Superior temporal gyrus (tissue), 1 donor: Measurements from ENCODE around the gene GCAT.

Experiments used
- DNase-seq: peaks from one replicate; pipeline ENCODE4 v3.0.0-alpha.2; 2016; ENCODE audit errors: extremely low spot score

The GCAT gene

DNA sequence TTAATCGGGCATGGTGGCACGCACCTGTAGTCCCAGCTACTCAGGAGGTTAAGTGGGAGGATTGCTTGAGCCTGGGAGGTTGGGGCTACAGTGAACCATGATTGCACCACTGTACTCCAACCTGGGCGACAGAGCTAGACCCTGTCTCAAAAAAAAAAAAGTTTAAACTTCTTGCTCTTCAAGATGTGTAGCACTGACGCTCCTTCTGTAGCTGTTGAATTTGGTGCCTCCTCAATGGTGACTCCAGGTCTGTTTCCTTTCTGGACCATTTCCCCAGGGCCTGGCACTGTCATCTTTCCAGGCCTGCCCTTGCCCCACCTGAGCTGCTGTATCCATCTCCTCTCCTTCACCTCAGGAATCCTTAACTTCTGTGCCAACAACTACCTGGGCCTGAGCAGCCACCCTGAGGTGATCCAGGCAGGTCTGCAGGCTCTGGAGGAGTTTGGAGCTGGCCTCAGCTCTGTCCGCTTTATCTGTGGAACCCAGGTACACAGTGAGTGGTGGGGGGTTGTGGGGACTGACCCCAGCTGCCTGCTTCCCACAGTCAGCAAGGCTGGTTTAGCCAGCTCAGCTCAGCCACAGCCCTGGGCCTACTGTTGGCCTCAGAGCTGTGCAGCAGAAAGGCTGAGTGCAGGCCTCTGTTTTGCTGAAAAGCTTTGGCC, 2.1 kb downstream of the GCAT start:
- DNase-seq = no peak

DNA sequence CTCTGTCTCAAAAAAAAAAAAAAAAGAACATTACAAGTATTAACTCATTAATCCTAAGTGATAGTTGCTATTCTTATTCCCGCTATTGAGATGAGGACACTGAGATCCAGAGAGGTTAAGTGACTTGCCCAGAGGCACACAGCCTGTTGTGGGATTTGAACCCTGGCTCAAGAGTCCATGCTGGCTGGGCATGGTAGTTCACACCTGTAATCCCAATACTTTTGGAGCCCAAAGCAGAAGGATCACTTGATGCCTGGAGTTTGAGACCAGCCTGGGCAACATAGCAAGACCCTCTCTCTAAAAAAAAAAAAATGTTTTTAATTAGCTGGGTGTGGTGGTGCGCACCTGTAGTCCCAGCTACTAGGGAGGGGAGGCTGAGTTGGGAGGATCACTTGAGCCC, 4.1 kb downstream of the GCAT start:
- no peak for DNase-seq

DNA sequence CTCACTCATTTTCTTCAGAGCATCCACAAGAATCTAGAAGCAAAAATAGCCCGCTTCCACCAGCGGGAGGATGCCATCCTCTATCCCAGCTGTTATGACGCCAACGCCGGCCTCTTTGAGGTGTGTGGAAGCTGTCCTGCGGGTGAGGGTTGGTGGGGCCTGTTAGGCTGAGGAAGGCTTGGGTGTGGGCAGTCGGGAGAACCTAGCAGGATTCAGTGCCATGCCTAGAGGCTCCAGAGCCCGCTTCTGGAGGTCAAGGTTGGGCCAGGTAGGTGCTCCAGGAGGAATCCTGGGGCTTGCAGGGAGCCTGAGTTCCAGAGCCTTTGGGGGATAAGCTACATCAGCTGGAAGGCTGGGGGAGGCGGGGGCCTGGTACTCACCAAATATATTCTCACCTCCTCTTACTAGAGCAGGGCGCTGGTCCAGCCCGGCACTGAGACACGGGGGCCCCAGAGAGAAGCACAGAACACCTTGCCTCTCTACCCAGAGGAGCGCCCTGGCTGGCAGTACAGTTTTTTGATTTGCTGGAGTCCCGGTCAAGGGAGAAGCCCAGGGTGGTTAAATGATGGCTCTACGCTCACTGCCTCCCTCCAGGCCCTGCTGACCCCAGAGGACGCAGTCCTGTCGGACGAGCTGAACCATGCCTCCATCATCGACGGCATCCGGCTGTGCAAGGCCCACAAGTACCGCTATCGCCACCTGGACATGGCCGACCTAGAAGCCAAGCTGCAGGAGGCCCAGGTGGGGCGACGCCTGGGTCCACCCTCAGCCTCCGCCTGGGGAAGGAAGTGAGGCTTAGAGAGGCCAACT, 5.3 kb downstream of the GCAT start:
- no peak for DNase-seq

GRCh38 chr22:37815593-37815992, 7.9 kb downstream of the GCAT start:
- no peak for DNase-seq

- DNase-seq = no peak
Measured at GRCh38 chr22:37816543-37817180, 8.9 kb downstream of the GCAT start.

GRCh38 chr22:37817705-37818408, 10.1 kb downstream of the GCAT start:
- DNase-seq = peak; percentile 90

DNA sequence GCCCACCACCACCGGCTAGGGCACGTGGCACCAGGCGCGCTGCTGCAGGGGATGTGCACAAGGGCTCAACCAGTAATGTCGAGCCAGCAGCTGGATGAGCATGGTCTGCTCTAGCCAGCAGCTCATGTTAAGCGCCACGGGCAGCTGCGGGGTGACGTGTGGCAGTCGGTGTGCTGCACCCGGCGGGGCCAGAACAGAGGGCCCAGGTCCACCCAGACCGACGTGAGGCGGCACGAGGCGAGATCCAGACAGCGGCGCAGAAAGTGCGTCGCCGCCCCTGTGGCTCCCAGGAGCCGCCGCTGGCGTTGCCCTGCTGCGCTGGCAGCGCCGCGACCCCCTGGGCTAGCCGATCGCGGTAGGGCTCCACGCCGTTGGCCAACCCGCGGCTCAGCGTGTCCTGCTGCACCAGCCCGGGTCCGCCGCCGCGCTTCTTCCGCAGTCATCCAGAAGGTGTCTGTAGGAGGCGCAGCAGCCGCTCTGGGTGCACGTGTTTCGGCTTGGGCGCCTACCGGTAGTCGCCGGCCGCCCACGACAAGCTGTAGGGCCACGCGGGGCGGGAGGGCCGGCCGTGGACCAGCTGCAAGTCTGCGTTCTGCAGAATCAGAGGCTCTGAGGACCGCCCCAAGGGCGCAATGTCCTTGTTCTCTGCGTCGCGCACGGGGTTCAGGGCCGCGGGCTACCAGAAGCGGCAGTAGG, 10.8 kb downstream of the GCAT start:
- no peak for DNase-seq

DNA sequence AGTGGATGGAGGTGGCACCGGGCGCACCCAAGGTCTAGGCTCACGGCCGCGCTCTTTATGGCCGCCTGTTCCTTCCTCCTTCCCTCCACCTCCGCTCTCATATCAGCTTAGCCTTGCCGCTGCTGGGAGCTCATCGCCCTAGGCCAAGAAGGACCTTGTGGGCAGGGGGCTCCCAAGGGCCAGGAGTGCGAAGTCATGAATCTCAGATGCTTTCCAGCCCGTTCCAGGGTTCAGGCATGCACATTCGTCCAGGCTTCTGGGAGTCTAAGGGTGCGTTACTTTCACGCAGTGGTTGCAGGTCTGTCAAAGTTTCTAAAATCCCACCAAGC, 11.3 kb downstream of the GCAT start:
- DNase-seq = no peak

- DNase-seq = no peak
Measured at GRCh38 chr22:37820350-37820749, 12.6 kb downstream of the GCAT start.

GRCh38 chr22:37822079-37822833, 14.5 kb downstream of the GCAT start:
- no peak for DNase-seq

- no peak for DNase-seq
Measured at GRCh38 chr22:37823134-37823985, 15.6 kb downstream of the GCAT start, which contains the start of gene GALR3. Gene GALR3 (plus strand): TSS chr22:37823382. CDS start chr22:37823407, 25 bp downstream.

- no peak for DNase-seq
Measured at GRCh38 chr22:37824674-37825641, 17.2 kb downstream of the GCAT start.

GRCh38 chr22:37827056-37827455, 19.3 kb downstream of the GCAT start:
- DNase-seq = peak; percentile 49

GRCh38 chr22:37830093-37830842, 22.5 kb downstream of the GCAT start:
- DNase-seq = no peak

DNA sequence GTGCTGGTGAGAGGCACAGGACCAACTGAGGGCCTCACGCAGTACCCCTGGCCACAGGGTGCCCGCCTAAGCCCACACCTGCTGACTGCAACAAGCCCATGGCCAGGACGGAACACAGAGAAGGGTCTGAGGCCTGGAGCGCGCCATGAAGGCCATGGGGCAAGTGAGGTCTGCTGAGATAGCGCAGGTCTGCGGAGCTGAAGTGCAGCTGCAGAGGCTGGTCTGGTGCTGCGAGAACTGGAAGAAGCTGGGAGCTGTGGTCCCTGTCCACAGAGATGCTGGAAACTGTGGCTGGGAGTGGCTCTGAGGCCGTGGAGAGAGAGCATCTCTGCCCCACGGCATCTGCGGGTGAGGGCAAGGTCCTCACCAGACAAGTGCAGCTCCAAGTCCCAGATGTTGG, 23.7 kb downstream of the GCAT start:
- no peak for DNase-seq

- DNase-seq = no peak
Measured at GRCh38 chr22:37832022-37832857, 24.5 kb downstream of the GCAT start.
